ENCODE results near the gene ASF1B.
A peak's percentile ranks its signal among the peaks of the same experiment; 100 is the strongest.
"Not testable (repeated sequence)": the region's sequence is repeated elsewhere in the genome, so short reads cannot be mapped to it uniquely, and the experiment has no call there.

The ASF1B gene

DNA sequence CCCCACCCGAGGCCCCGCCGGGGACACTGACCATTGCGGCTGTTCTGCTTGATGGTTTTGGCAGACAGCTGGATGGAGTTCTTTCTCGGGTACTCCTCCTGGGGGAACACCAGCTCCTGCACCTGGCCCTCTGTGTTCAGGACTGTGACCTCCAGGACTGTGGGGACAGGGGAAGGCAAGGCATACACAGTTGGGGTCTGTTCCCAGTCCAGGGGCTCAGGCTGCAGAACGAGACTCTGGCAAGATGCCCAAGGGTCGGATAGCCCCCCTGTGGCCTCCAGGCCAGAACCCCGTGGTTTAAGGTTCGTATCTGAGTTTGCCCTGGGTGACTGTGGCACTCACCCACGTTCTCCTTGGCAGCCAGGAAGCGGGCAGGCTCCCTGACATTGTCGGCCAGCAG is 22.7 kb upstream of the ASF1B start:
- DNase-seq: no peak

DNA sequence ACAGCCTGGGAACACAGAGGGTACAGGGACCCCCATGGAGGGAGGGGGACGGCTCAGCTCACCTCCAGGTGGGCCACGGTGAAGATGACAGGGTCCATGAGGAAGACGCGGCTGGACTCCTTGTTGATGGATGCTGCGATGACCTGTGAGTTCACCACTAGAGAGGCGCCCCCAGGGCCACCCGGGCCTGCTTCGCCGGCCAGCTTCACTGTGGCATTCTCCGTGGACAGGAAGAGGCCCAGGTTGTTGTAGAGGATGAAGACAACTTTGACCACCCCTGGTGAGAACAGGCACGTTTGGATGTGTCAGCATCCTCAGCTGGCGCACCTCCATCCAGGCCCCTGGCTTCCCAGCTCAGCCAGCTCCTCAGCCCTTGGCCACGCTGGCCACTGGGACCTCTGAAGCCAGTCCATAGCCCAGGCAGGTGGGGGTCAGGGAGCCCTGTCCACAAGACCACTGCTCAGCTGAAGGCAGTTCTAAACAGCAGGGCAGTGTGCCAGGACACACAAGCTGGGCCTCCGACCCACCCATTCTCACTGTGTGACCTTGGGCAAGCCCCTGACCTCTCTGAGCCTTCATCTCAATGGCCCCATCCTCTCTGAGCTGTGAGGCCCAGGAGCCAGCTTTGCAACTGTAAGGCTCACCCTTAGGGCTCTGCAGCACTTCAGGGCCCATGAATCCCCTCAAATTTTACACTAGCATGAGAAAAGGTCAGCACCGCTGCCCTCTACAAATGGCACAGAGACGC is 22.1 kb upstream of the ASF1B start:
- DNase-seq: no peak

DNA sequence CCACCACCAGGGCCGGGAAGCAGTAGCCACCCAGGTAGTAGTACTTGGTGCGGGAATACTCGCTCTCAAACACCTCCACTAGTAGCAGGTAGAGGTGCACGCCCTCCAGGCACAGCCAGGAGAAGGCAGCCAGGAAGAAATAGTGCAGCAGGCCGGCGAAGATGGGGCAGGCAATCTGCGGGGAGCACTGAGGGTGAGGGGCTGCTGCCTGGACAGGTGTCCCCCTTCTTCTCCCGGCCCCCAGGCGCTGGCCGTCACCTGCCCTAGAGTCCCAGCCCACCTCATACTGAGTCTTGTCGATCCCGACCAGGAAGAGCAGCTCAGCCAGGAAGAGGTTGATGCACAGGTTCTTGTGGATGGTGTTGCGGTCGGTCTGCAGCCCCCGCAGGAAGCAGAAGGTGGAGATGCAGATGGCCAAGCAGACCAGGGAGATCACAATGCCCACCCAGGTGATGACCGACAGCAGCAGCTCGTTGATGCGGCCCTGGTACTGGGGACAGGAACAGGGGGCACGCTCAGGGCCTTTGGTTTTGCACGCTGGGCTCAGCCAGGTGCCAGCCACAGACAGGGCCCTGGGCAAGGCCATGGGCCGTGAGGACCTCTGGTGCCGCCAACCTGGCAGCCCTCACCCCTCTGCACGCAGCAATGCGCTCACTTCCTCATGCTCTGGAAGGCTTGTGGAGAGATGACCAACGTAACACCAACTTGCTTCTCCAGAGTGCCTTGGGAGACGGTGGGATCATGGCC is 20.8 kb upstream of the ASF1B start:
- DNase-seq: no peak

DNA sequence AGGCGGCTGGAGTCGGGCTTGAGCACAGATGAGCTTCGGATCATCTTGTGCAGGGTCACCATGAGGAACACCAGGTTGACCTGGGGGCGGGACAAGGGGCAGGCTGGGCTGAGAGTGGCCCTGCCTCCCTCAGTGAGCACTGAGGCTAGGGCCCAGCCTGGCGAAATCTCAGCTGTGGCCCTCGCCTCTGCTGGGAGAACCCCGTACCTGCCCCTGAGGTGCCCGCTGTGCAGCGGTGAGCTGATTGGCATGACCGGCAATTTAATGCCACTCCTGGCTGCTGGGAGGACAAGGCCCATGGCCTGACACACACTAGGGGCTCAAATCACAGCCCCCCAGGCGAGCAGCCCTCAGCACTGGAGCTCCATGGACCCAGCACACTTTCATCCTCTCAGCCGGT is 19.7 kb upstream of the ASF1B start:
- DNase-seq: no peak

DNA sequence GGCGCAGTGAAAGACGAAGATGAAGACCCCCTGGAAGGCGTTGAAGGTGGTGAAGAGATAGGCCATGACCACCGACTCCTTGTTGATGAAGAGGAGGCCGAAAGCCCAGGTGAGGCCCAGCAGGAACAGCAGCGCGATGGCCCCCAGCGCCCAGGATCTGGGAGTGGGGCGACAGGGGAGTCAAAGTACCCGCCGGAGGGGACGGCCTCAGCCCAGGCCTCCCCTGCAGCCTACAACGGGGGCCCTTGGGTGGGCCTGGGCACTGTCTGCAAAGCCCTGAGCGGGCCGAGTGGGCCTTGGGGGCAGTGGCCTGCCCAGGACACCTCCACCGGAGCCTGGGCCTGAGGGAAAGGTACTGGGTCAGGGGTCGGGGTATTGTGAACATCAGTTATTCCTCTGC is 19.0 kb upstream of the ASF1B start:
- DNase-seq: no peak

DNA sequence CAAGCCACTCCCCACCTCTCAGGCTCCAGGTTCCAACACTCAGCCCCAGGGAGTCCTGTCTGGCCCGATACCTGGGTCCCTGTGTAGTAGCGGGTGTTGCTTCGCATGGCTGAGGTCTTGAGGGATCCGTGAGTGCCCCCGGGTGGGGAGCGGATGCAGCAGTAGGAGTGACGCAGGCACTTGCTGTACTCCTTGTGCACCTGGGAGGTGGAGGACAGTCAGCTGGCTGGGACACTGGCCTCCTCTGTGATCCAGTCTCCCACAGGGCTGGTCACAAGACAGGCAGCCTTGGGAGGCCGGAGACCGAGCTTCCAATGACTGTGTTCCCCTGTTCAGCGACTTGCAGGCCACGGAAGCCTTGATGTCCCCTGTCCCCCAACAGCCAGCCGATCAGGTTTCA is 16.3 kb upstream of the ASF1B start:
- no peak for DNase-seq

DNA sequence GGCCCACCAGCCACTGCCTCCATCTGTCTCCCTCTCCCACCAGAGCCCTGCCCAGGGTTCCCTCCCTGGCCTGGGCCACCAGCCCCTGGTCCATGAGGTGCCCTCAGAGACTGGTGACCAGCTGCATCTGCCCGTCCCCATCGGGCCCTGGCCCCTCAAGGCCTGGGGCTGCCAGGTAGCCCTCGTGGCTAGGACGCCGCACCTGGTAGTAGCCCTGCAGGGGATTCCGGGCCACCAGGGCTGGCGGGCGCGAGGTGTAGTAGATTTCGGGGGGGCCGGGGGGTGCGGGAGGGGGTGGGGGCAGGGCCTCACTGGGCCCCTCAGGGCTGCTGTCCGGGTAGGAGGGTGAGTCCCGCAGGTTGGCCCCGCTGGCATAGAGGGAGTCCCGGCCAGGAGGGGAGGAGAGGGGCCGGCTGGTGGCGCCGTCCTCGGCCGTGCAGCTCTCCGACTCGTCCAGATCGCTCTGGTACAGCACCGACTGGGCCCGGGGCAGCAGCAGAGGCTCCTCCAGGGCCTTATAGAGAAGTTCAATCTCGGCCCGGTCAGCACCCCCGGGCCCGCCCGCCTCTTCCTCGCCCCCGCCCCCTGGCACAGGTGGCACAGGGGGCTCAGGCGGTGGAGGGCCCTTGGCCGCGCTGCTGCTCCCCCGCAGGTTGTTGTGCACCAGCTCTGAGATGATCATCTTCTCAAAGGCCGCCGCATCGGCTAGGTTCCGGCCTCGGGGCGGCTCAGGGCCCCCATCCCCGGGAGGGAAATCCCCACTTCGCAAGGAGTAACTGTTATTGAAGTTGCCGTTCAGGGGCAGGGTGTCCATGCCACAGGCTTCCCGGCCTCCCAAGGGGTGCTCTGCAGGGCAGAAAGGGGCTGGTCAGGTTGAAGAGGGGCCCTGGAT is 14.6 kb upstream of the ASF1B start:
- no peak for DNase-seq

DNA sequence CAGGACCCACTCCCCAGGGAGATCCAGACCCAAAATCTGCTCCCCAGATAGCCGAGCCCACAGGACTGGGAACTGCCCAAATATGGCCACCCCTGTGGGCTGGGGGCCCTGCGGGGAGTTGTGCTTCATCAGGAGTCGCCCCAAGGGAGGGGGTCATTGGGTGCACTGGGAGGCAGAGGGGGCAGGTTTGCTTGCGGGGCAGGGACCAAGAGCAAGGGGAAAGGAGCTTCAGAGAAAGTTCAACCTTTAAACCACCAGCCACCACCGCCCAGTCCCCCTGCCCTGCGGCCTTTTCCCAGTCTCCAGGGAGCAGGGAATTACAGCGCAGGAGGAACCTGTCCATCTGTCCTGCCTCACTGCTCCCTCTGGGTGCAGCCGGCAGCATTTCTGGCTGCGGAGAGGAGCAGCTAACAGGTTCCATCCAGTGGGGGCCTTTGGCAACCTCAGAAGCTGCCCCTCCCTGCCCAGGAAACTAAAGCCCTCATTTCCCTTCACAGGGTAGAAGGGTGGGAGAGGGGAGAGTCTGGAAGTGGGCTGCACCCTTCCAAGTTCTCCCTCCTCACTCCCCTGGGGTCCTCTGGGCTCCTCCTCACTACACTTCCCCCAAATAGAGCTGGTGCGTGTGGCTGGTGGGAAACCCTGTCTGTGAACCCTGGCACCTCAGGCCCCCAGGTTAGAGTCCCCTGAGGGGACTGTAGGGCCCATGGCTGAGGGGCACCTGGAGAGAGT is 13.8 kb upstream of the ASF1B start:
- DNase-seq: peak; percentile 27

DNA sequence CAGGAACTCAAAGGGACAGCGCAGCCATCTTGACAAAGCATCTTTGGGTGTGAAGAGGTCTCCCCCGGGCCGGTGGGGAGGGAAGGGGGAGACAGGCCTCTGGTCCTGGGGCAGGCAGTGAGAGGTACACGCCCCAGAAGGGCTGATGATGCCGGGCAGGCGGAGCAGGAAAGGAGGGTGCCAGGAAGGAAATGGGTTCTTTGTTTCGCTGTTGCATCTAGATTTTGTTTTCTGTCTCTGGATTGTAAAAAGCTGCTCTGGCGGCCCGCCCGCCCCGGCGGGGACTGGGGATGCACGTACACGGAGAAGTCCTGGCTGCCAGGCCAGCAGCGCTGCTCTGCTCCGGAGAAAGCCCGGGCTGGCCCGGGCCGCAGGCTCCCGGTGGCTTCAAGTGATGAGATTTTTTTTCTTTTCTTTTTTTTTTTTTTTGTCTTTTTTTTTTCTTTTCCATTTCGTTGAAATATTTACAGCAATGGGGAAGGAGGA is 13.2 kb upstream of the ASF1B start:
- DNase-seq: no peak

DNA sequence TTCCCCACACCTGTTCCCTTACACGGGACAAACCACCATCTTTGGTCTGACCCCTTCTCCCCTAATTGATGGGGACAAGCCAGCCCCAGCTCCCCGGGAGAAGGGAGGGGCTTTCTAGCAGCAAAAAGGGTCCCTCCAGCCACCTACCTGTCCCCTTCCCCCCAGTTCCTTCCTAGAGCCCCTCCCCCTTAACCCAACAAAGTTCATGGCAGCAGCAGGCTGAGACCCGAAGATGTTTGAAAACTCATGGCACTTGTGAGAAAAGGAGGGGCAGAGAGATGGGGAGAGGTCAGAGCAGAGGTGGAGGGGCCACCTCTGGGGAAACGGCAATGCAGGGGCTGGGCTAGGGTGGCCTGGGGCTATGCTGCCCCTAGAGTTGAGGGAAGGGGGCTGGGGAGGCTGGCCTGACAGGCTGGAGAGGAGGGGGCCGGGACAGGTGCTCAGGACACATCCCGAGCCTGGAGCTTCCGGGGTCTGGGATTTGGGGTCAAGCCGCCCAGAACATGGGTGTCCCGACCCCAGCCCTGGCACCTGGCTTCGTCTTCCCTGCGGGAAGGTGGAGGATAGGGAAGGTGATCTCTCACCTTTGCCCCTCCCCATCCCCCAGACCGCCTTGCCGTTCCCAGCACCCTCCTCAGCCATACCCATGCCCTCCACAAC is 12.5 kb upstream of the ASF1B start:
- no peak for DNase-seq

DNA sequence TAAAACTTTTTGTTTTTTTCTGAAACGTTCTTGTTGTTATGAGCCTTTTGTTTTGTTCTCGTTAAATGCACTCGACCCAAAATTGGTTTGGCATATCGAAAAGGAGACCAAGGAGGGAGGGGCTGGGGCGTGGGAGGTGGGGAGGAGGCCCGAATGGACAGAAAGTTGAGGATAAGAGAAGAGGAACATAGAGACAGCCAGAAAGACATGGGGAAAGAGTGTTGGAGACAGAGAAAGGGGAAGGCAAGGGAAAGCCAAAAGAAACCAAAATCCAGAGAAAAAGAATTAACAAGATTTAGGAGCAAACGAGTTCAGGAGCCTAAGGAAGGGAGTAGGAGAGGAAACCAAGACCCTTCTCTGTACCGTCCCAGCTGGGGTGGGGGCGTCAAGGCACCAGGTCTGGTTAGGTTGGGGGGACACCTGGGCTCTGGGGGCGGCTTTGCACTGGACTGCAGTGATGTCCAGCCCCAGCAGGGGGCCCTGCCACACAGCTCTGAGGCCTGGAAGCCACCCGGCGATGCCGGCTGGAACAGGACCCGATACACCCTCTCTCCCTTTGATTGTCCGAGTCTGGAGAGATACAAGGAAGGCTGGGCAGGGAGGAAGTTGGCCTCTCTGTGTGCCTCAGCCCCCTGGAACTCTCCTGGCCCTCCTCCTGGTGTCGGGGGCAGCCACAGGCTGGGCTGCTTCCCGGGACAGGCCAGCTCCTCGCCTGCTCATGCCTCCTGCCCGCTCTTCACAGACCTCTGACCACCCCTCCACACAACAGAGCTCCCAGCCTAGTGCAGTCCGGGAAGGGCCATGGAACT is 11.6 kb upstream of the ASF1B start:
- DNase-seq: peak; percentile 36

DNA sequence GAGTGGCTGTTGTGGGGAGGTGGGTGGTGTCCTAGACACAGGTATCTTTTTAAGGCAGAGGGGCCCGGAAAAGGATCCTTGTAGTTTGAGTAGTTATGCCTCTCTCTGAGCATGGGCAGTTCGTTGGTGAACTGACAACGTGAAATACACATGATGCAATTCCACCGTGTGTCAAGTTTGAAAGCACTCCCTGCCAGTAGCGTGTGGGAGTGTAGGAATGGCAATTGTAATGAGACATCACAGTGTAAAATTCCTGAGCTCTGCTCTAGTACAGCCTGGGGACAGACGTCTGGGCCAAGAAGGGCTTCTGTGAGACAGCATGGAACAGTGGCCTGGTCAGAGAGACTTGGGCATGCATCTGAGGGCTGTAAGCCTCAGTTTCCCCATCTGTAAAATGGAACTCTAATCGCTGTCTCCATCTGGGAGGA is 10.4 kb upstream of the ASF1B start:
- no peak for DNase-seq

DNA sequence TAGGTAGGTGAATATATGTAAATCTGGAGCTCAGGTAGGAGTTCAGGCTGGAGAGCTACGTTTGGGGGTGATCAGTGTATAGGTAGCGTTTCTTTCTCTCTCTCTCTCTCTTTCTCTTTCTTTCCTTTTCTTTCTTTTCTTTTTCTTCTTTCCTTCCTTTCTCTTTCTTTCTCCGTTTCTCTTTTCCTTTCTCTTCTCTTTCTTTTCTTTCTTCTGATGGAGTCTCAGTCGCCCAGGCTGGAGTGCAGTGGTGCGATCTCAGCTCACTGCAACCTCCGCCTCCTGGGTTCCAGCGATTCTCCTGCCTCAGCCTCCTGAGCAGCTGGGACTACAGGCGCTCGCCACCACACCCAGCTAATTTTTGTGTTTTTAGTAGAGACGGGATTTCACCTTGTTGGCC is 9.8 kb upstream of the ASF1B start:
- DNase-seq: not testable (repeated sequence)

DNA sequence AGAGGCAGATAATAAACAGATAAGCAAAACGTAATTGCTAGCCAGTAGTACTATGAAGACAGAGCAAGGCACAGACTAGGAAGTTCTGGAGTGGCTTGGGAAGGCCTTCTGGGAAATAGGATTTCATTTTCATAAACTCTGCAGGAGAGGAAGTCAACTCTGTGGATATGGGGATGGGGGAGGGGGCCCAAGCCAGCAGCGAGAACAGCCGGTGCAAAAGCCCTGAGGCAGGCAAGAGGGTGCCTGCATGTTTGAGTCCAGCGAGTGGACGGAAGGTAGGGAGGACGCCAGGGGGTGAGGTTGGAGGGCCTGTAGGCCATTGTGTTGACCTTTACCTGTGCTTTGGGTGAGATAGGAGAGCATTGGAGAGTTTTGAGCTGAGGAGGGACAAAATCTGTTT is 9.0 kb upstream of the ASF1B start:
- no peak for DNase-seq

DNA sequence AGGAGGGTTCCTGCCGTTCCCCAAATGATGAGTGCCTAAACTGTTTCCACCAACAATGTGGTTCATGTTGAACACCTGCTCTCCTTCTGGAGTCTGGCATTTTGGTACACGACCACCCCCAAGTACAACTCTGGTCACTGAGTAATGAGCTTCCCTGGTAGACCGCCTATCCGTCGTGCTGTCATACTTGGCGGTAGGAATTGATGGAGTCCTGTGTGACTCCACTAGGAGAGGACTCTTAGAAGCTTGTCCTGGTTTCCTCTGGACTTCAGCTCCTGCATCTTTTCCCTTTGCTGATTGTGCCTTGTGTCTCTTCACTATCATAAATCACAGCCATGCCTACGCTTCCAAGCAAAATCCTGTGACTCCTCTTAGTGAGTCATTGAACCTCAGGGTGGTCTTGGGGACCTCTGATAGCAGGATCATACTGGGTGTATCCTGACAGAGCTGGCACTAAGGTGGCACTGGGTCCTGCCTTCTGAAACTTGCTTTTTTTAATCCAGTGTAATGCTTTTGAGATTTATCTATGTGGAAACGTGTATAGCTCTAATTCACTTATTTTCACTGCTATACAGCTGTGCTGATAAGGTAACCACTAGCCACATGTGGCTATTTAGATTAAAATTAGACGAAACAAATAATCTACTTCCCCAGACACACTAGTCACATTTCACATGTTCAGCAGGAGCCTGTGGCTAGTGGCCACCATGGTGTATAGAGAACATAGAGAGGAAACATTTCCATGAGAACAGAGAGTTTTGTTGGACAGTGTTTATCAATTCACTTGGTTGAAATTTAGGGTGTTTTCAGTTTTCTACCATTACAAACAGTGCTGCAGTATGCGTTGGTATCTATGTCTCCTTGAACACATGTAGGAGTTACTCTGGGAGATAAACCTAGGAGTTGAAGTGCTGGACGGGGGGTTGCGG is 6.1 kb upstream of the ASF1B start:
- no peak for DNase-seq

DNA sequence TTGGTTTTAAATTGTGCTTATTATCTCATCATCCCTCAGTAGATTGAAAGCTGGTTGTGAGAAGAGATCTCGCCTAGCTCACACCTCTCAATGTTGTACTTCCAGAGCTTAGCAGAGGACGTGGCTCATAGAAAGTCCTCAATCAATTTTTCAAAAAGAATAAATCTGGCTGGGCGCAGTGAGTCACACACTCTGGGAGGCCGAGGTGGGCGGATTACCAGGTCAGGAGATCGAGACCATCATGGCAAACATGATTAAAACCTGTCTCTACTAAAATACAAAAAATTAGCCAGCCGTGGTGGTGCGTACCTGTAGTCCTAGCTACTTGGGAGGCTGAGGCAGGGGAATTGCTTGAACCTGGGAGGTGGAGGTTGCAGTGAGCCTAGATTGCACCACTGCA is 4.7 kb upstream of the ASF1B start:
- no peak for DNase-seq

DNA sequence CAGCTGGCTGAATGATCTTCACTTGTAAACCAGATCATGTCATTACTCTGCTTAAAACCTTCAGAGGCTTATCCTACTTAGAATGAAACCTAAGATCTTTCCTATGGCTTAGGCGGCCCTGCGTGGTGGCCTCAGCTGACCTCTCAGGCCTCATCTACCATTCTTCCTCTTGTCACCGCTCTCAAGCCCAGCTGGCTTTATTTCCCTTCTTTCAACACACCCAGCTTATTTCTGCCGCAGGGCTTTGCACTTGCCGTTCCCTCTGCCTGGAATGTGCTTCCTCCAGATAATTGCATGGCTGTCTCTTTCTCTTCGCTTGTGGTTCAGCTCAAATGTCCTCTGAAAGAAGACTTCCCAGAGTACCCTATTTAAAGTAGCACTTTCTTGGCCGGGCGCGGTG is 3.6 kb upstream of the ASF1B start:
- DNase-seq: no peak

DNA sequence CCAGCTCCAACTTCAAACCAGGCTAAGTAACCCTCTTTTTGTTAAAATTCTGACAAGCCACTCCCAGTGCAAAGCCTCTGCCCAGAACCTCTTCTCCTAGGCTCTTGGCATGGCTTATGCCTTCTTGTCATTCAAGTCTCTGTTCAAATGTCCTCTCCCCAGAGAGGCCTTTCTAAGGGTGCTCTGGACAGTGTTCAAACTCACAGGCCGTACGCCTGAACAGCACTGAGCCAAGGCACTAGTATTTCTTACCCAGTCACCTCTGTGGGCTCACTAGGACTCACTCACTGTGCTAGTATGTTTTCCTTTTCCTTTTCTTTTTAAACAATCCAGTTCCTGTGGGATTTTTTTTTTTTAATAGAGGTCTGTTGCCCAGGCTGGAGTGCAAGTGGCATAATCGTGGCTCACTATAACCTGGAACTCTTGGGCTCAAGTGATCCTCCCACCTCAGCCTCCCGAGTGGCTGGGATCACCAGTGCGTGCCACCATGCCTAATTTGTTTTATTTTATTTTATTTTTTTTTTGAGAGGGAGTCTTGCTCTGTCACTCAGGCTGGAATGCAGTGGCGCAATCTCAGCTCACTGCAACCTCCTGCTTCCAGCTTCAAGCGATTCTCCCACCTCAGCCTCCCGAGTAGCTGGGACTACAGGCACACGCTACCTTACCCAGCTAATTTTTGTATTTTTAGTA is 2.3 kb upstream of the ASF1B start:
- DNase-seq: no peak

DNA sequence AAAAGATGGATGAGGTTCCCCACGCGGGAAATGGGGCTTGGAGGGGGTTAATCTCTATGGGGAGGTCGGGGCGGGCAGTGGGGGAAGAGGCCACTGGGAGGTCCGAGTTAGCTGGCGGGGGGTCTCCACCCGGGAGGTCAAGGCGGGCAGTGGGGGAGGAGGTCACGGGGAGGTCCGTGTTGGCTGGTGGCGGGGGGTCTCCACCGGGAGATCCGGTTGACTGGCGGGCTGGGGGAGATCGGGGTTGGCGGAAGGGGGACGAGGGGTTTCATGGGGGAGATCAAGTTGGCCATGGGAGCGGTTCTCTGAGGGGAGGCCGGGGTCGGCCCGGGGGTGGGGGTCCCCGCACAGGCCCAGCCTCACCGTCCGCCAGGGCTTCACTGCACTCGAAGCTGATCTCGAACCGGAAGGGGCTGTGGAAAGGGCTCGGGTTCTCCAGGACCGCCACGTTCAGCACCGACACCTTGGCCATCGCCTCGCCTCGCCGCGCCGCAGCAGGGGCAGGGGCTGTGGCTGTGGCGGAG is 342 bp downstream of the ASF1B start:
- no peak for DNase-seq
